BLaER1 (cell line): ENCODE results near the gene PUM1.

ENCODE experiments used
- H3K27ac ChIP-seq: shearing (Covaris generic); formaldehyde crosslinking; 2 replicates; pipeline ENCODE4 v1.8.1; 2022
- H3K27me3 ChIP-seq: shearing (Covaris generic); formaldehyde crosslinking; 2 replicates; pipeline ENCODE4 v1.8.1; 2022
- H3K36me3 ChIP-seq: shearing (Covaris generic); formaldehyde crosslinking; 2 replicates; pipeline ENCODE4 v1.8.1; 2022
- H3K4me1 ChIP-seq: shearing (Covaris generic); formaldehyde crosslinking; 2 replicates; pipeline ENCODE4 v1.8.1; 2022
- H3K4me2 ChIP-seq: shearing (Covaris generic); formaldehyde crosslinking; 2 replicates; pipeline ENCODE4 v1.8.1; 2022
- H3K4me3 ChIP-seq: shearing (Covaris generic); formaldehyde crosslinking; 2 replicates; pipeline ENCODE4 v1.8.1; 2022
- H3K9ac ChIP-seq: shearing (Covaris generic); formaldehyde crosslinking; 2 replicates; pipeline ENCODE4 v1.8.1; 2022
- H3K9me3 ChIP-seq: shearing (Covaris generic); formaldehyde crosslinking; 2 replicates; pipeline ENCODE4 v1.8.1; 2022
- H4K20me1 ChIP-seq: shearing (Covaris generic); formaldehyde crosslinking; 2 replicates; pipeline ENCODE4 v1.8.1; 2022
- Cebpa-rat ChIP-seq: shearing (Covaris generic); IDR thresholded peaks from 2 replicates; pipeline ENCODE4 v1.8.1; 2022

PUM1 gene

DNA sequence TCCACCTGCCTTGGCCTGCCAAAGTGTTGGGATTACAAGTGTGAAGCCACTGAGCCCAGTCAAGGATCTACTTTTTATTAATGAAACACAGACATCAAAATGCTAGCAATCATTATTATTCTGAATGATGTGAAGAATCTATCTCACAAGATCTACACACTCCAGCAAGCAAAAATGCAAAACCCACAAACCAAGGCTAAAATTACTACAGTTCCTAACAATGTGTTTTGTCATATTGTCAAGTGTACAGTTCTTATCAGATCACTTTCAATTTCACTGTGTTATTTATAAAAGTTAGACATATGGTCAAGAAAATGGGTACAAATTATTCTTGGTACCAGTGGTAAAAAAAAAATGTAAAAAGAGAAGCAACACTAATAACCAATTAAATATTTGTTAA is 95.6 kb downstream of the PUM1 start:
- peaks cover 8% of the 10 kb centered on the region for H3K4me1 ChIP-seq
- H3K4me3 ChIP-seq = no peak overlapping the region
- no peak overlapping the region for H3K4me2 ChIP-seq
- H3K27me3 ChIP-seq = no peaks in the 10 kb centered on the region
- no peaks in the 10 kb centered on the region for H3K9me3 ChIP-seq
- peaks cover 97% of the 10 kb centered on the region for H4K20me1 ChIP-seq
- peaks cover 94% of the 10 kb centered on the region for H3K36me3 ChIP-seq
- no peak overlapping the region for H3K9ac ChIP-seq
- no peak overlapping the region for H3K27ac ChIP-seq
- TF ChIP-seq Cebpa-rat = no peak

DNA sequence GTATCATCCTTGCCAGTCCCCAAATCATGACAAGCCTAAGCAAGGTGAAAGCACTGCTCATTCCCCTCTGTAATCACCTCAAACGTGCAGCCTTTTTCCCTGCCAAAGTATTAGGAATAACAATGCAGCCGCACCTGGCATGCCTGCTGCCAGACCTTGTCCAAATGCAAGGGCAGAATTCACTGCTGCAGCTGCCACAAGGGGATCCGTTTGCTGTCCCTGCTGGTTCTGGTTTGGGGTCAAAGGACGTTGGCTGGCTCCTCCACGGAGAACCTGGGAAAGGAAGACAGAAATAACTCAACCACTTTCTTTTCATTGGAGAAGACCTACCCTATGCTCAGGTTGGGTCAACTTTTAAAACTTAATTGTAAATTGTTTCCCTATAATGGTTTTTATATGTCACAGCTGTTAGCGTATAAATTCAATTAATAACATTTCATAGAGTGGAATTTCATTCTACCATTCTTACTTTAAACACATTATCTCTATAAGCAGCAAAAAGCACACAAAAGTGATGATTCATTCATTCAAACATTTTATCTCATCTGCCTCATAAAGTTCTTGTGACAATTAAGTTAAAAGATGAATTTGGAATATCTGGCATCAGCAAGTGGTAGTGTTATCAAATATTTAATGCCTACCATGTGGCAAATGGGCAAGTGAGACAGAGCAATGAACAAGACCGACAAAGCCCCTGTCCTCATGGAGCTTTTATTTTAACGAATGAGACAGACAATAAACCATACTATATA is 97.1 kb downstream of the PUM1 start:
- H3K4me1 ChIP-seq = no peaks in the 10 kb centered on the region
- H3K27ac ChIP-seq = no peak overlapping the region
- no peaks in the 10 kb centered on the region for H3K9me3 ChIP-seq
- no peak overlapping the region for H3K4me3 ChIP-seq
- H3K9ac ChIP-seq = no peak overlapping the region
- no peak for TF ChIP-seq Cebpa-rat
- no peaks in the 10 kb centered on the region for H3K27me3 ChIP-seq
- H3K4me2 ChIP-seq = no peak overlapping the region
- H3K36me3 ChIP-seq = peaks cover 95% of the 10 kb centered on the region
- peaks cover 97% of the 10 kb centered on the region for H4K20me1 ChIP-seq

DNA sequence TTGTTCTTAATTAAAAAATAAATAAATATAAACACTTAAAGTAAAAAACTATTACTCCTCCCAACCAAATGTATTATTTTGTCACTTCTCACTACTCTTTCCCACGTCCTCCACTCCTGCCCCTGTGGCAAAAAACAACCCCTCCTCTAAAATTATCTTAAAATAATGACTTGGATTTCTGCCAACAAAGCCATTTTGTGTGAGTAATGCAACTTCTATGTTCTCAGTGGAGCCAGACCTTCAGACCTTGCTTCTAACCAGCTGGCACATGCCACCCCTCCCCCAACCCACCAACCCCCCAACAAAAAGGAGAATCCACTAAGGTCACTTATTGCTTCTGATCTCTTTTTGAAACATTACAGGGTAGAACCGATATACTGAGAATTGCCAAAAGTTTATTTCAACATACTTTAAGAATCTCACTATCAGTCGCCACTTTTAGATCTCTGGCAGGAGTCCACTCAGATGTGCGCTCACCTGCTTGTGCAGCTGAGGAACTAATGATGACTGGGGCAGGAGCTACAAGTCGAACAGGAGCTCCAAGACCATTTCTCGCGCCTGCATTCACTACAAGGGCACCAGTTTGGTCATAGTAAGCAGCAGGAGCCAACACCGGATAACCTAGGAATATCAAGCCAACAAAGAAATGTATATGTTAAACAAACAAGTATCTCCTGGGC is 98.7 kb downstream of the PUM1 start:
- Histone ChIP-seq H3K4me3 (no peak overlapping the region), H4K20me1 (peaks cover 99% of the 10 kb centered on the region), H3K27me3 (no peaks in the 10 kb centered on the region), H3K36me3 (peaks cover 99% of the 10 kb centered on the region), H3K4me1 (no peaks in the 10 kb centered on the region), H3K4me2 (no peak overlapping the region), H3K27ac (no peak overlapping the region), H3K9me3 (no peaks in the 10 kb centered on the region), H3K9ac (no peak overlapping the region)
- no peak for TF ChIP-seq Cebpa-rat

DNA sequence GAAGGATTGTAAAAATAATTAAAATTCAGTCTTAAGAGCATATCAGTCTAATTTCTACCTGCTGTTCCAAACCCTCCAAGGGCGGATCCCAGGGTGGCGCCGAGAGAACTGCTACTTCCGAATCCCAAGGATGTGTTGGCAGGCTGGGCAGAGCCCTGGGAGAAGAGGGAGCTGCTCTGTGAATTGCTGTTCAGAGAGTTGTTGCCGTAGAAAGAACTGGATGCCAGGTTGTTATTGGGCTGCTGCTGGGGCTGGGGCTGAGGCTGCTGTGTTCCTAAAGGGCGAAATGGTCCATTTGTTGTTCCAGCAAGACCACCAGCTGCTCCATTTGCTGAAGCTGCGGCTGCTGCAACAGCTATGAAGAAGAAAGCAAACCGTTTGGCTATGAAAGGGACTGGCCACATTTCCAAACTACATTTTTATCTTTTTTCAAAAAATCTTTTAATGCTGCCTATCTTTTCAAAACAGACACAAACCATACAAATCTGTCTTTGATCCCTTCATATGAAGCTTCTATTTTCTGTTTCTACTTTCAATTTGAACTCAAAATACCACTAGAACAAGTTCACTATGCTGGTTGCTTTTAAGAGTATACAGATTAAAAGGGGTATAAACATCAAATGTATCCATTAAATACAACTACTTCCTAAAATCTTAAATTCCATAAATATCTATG is 99.5 kb downstream of the PUM1 start:
- no peak overlapping the region for H3K27ac ChIP-seq
- no peaks in the 10 kb centered on the region for H3K9me3 ChIP-seq
- H4K20me1 ChIP-seq = peaks cover 99% of the 10 kb centered on the region
- H3K4me3 ChIP-seq = no peak overlapping the region
- no peak overlapping the region for H3K4me2 ChIP-seq
- TF ChIP-seq Cebpa-rat = no peak
- peaks cover 99% of the 10 kb centered on the region for H3K36me3 ChIP-seq
- H3K27me3 ChIP-seq = no peaks in the 10 kb centered on the region
- no peaks in the 10 kb centered on the region for H3K4me1 ChIP-seq
- H3K9ac ChIP-seq = no peak overlapping the region

DNA sequence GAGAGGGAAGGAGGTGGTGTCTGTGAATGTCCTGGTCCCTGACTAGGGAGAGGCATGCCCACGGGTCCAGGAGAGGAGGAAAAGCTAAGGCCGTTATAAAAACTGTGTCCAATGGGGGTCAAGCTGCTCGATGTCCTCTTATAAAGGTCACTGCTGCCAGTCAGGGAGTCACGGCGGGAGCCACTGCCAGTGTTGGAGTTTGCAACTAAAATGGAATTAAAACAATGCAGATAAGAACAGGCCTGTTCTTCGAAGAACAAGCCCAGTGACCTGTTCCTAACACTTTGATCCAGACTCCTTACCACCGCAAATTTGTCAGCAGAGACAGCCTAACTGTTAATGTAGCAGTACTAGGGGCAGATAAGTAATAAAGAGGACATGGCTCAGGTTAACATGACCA is 100.8 kb downstream of the PUM1 start:
- H3K9me3 ChIP-seq = no peaks in the 10 kb centered on the region
- peaks cover 99% of the 10 kb centered on the region for H4K20me1 ChIP-seq
- no peak overlapping the region for H3K27ac ChIP-seq
- no peak overlapping the region for H3K9ac ChIP-seq
- no peak overlapping the region for H3K4me2 ChIP-seq
- H3K4me3 ChIP-seq = no peak overlapping the region
- H3K4me1 ChIP-seq = no peaks in the 10 kb centered on the region
- no peak for TF ChIP-seq Cebpa-rat
- H3K36me3 ChIP-seq = peaks cover 99% of the 10 kb centered on the region
- H3K27me3 ChIP-seq = no peaks in the 10 kb centered on the region

DNA sequence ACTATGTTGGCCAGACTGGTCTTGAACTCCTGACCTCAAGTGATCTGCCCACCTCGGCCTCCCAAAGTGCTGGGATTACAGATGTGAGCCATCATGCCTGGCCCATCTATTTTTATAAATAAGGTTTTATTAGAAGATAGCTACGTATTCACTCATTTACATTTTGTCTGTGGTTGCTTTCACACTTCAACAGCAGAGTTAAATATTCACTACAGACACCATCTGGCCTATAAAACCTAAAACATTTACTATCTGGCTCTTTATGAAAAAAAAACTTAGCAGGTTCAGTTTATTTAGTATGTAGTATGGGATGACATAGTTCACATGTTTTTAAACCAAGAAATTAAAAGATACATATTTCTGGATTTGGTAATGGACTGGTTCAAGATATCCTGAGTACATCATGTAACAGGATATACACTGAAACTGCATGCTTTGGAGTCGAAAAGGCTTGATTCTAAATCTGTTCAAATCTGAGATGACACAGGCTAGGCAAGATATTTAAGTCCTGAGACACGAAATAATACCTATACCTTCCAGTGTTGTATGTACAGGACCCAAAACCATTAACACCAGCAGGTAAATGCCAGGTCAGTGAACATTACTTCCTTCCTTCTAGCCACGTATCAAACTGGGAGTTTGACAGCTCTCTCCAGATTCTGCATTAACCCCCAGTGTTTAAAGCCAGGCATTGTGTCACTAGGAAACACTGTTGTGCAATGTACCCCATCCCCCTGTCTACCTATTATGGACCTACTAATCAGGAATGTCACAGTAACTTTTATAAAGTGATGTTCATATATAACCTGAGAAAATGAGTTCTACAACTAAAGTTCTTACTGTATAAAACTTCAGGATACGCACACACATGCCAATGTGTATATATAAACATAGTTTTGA is 102.7 kb downstream of the PUM1 start:
- peaks cover 99% of the 10 kb centered on the region for H4K20me1 ChIP-seq
- H3K4me3 ChIP-seq = no peak overlapping the region
- H3K27ac ChIP-seq = no peak overlapping the region
- TF ChIP-seq Cebpa-rat = no peak
- H3K4me1 ChIP-seq = no peaks in the 10 kb centered on the region
- H3K36me3 ChIP-seq = peaks cover 99% of the 10 kb centered on the region
- H3K27me3 ChIP-seq = no peaks in the 10 kb centered on the region
- H3K4me2 ChIP-seq = no peak overlapping the region
- H3K9ac ChIP-seq = no peak overlapping the region
- H3K9me3 ChIP-seq = no peaks in the 10 kb centered on the region

DNA sequence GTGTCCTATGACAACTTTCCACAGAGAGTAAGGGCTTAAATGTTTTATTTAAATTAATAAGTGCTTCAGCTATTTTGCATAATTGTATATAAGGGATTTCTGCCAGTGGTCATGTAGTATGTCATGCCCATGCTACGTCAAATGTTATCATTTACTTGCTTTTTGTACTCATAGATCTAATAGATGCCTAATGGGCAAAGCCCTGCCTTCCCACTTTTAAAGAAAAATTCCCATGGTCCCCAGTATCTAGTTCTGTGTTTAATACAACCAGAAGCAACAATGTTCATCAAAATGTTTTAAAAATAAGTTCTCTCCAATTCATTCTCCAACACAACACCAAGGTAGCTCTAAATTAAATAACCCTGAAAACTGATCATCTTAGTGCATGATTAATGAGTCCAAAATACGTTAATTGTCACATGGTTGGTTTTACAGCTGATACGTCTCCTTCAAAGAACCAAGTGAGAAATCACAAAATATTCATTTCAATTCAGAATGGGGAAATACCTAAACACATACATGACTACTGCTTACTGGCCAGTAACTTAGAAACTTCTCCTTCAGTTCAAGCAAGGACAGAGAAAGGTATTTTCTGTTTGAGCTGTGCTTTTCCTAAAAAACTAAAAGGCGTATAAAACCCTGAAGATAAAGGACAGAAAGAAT is 107.8 kb downstream of the PUM1 start:
- Histone ChIP-seq H3K9ac (no peak overlapping the region), H3K4me3 (no peak overlapping the region), H3K9me3 (no peaks in the 10 kb centered on the region), H3K4me1 (no peaks in the 10 kb centered on the region), H3K27me3 (no peaks in the 10 kb centered on the region), H3K4me2 (no peak overlapping the region), H3K27ac (no peak overlapping the region), H3K36me3 (peaks cover 99% of the 10 kb centered on the region), H4K20me1 (peaks cover 100% of the 10 kb centered on the region)
- TF ChIP-seq Cebpa-rat = no peak

DNA sequence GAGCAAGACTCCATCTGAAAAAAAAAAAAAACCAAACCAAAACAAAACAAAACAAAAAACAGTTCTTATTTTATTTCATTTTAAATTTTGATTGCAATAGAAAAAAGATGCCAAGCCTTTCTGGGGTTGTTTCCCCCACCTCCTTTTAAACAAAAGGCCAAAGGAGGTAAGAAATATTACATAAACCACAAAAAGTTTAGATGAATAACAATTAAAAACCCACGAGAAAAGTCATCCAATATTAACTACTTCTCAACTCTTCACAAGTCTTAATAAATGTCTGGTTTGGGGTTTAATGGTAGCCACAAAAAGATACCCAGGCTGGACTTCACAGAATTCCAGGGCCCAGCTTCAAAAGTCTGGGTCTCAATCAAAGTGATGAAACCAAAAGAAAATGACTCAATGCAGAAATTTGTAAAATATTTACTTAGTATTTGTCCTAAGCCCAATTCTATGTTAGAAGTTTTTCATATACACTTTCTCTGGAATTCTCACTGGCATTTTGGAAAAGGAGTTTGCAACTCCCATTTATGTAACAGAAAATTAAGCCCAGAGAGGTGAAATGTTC is 110.0 kb downstream of the PUM1 start:
- no peak for TF ChIP-seq Cebpa-rat
- Histone ChIP-seq H3K36me3 (peaks cover 98% of the 10 kb centered on the region), H3K4me2 (no peak overlapping the region), H3K27me3 (no peaks in the 10 kb centered on the region), H4K20me1 (peaks cover 98% of the 10 kb centered on the region), H3K9me3 (no peaks in the 10 kb centered on the region), H3K9ac (no peak overlapping the region), H3K4me3 (no peak overlapping the region), H3K4me1 (no peaks in the 10 kb centered on the region), H3K27ac (no peak overlapping the region)

DNA sequence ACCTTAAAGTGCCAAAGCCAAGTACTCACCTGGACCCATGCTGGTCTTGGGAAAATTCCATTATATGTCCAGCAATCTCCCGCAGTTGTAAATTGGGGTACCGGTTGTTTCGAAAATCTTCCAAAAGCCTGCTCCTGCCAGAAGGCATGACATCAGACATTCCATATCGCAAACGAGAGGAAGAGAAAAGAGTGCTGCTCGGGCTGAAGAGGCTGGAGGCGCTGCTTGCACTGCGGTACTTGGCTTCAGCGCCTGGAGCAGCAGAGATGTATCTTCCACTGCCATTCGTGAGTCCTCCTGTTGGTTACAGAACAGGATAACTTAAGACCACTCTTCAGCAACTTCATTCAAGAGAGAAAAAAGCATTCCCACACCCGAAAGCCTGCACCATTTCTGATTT is 111.8 kb downstream of the PUM1 start:
- no peaks in the 10 kb centered on the region for H3K27me3 ChIP-seq
- no peak overlapping the region for H3K27ac ChIP-seq
- peaks cover 94% of the 10 kb centered on the region for H3K36me3 ChIP-seq
- H3K4me3 ChIP-seq = no peak overlapping the region
- H3K4me2 ChIP-seq = no peak overlapping the region
- H3K9me3 ChIP-seq = no peaks in the 10 kb centered on the region
- H3K4me1 ChIP-seq = no peaks in the 10 kb centered on the region
- peaks cover 94% of the 10 kb centered on the region for H4K20me1 ChIP-seq
- no peak overlapping the region for H3K9ac ChIP-seq
- TF ChIP-seq Cebpa-rat = no peak
